ENCODE measurements around the gene WDR11.

The WDR11 gene

GRCh38 chr10:120945182-120945581 is 94.0 kb downstream of the WDR11 start:
- DNase-seq (ENCODE audit: low read depth in 1 of 2, low spot score in 1 of 2) = no peak

- DNase-seq (ENCODE audit: low read depth in 1 of 2, low spot score in 1 of 2) = no peak
These were observed 94.7 kb downstream of the WDR11 start for GRCh38 chr10:120945801-120946302.

GRCh38 chr10:120946497-120946896 is 95.3 kb downstream of the WDR11 start:
- DNase-seq (ENCODE audit: low read depth in 1 of 2, low spot score in 1 of 2) = no peak

GRCh38 chr10:120948889-120949608 is 97.9 kb downstream of the WDR11 start:
- DNase-seq (ENCODE audit: low read depth in 1 of 2, low spot score in 1 of 2) = peak in 1 of 2 donors; percentile 25

- no peak for DNase-seq (ENCODE audit: low read depth in 1 of 2, low spot score in 1 of 2)
These were observed 98.5 kb downstream of the WDR11 start for GRCh38 chr10:120949609-120950031.

GRCh38 chr10:120950051-120950561 is 98.9 kb downstream of the WDR11 start:
- no peak for DNase-seq (ENCODE audit: low read depth in 1 of 2, low spot score in 1 of 2)

- DNase-seq (ENCODE audit: low read depth in 1 of 2, low spot score in 1 of 2) = no peak
These were observed 100.1 kb downstream of the WDR11 start for GRCh38 chr10:120951288-120951687.

GRCh38 chr10:120953897-120954296 is 102.7 kb downstream of the WDR11 start:
- DNase-seq (ENCODE audit: low read depth in 1 of 2, low spot score in 1 of 2) = no peak

All from activated T-helper 1 cell treated with anti-CD3 and anti-CD28 coated beads, Interleukin-2, amount 50 U/mL, for 16 hours (primary cell).